ENCODE results near the gene LRP1B.

DNA sequence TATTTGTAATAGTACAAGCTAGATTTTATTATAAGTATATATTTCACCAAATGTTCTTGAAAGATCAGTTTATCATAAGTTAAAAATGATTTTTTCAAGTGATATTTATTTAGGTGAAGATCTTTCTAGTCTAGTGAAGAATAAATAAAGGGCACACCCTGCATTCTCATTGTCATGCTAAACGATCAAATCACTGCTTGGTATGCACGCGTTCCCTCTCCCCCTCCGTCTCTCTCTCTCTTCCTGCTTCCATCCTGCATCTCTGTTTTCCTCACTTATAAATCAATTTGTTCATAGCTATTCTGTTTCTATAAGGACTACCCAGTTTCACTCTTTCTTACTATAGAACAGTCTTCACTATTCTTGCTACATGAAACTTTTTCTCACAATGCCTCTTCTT lies 1067.4 kb downstream of the LRP1B start:
- TF ChIP-seq SIN3A (IDR thresholded peaks at IDR 0.05; ENCODE audit: borderline replicate concordance, insufficient read depth, low read length) (no peak), TAF1 (IDR thresholded peaks at IDR 0.05; ENCODE audit: borderline replicate concordance, insufficient read depth, low read length) (no peak)

All from PFSK-1 (cell line).